ENCODE results near the gene LMTK3. TPM values are rescaled to one million over a fixed set of nuclear protein-coding genes. Genes with fewer than 3 reads are reported as not detected.

LMTK3 gene
- total RNA-seq, 4 donors from 2014 or later: 0.12 to 0.47 (median 0.39) TPM

- TF ChIP-seq, protein P1, sequence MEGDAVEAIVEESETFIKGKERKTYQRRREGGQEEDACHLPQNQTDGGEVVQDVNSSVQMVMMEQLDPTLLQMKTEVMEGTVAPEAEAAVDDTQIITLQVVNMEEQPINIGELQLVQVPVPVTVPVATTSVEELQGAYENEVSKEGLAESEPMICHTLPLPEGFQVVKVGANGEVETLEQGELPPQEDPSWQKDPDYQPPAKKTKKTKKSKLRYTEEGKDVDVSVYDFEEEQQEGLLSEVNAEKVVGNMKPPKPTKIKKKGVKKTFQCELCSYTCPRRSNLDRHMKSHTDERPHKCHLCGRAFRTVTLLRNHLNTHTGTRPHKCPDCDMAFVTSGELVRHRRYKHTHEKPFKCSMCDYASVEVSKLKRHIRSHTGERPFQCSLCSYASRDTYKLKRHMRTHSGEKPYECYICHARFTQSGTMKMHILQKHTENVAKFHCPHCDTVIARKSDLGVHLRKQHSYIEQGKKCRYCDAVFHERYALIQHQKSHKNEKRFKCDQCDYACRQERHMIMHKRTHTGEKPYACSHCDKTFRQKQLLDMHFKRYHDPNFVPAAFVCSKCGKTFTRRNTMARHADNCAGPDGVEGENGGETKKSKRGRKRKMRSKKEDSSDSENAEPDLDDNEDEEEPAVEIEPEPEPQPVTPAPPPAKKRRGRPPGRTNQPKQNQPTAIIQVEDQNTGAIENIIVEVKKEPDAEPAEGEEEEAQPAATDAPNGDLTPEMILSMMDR (IDR thresholded peaks at IDR 0.05): no peak
- no peak for DNase-seq (ENCODE audit: low spot score)
- peak; percentile 60 for ATAC-seq (ENCODE audit: low FRiP score)
Observed at GRCh38 chr19:48513289-48514122, 1.9 kb upstream of the LMTK3 start.

DNA sequence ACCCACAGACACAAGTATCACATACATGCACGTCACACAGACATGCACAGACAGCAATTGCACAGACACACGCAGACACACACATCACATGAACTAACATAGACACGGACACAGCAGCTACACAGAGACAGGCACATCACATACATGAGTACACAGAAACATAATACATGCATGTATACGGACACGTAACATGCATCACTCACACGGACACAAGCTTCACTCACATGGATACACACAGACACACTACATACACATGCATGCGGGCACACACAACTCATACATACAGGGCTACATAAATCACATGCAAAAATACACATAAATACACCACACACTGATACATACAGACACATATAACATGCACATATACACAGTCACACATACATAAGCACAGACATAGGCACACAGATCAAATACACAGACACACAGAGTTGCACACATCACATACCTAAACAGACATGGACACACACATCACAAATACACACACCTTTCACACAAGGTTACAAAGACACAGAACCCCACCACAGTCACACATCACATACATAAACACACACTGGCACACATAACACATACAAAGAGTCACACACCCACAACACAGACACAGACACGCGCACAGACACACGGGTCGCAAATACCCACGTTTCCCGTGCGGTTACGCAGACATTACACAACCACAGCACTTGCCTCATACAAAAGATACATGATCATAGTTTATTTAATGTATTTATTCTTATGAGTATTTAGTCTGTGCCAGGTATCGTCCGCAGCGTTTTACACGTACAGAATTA, 1.1 kb upstream of the LMTK3 start:
- TF ChIP-seq, protein P1 (IDR thresholded peaks at IDR 0.05): no peak
- no peak for DNase-seq (ENCODE audit: low spot score)
- ATAC-seq (ENCODE audit: low FRiP score): no peak

DNA sequence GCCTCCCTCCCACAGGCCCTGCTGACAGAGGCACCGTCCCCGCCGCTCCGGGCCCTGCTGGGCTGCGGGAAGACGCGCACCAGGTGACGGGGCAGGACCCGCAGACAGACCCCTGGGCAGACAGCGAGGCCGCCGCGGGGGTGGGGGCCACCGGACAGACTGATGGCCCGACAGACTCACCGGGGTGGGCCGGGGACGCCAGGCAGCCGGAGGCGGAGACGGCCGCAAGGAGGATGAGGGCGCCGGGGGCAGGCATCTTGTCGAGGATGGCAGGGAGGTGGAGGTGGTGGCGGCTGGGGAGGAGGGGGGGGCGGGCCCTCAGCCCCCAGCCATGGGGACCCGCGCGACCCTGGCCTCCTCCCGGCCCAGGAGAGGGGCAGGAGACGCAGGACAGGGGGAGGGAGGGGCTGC, 309 bp downstream of the LMTK3 start:
- no peak for ATAC-seq (ENCODE audit: low FRiP score)
- TF ChIP-seq, protein P1 (IDR thresholded peaks at IDR 0.05): no peak
- DNase-seq (ENCODE audit: low spot score): no peak

GRCh38 chr19:48510421-48511268, 990 bp downstream of the LMTK3 start:
- TF ChIP-seq, protein P1 (IDR thresholded peaks at IDR 0.05): no peak
- DNase-seq (ENCODE audit: low spot score): peak; percentile 50
- peak; percentile 35 for ATAC-seq (ENCODE audit: low FRiP score)

DNA sequence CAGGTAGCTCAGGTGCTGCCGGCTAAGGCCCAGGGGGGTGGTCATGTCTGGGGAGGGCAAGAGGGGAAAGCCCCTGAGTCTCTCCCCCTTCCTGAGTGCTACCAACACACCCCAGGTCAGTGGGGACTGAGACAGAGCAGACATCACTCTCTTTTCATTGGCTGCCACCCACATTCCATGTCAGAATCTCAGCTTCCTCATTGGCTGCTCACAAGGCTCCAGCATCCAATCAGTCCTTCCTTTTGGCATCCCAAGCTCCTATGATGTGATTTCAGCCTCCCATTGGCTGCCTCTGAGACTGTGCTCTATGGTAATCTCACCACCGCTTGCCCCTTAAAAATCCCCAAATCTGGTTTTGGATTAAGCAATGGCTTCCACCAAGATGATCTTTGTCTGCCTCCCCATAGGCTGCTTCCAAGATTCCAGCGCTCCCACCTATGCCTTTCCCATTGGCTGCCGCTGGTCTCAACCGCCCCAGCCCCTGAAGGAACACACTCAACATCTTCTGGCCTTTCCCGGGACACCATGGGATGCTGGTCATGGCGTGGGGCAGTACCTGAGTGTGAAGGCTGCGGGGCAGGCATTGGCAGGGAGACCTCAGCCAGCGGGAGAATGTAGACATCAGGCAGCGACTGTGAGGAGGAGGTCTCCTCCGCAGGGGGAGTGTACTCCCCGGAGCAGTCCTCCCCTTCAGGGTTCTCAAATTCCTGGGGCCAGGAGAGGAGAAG, 2.0 kb downstream of the LMTK3 start:
- ATAC-seq (ENCODE audit: low FRiP score) (no peak), DNase-seq (ENCODE audit: low spot score) (no peak)
- TF ChIP-seq, protein P1 (IDR thresholded peaks at IDR 0.05): no peak

- ATAC-seq (ENCODE audit: low FRiP score): no peak
- DNase-seq (ENCODE audit: low spot score): no peak
- TF ChIP-seq, protein P1 (IDR thresholded peaks at IDR 0.05): no peak
Observed at GRCh38 chr19:48508729-48509411, 2.8 kb downstream of the LMTK3 start.
